Heart right ventricle (tissue), 16 donors: ENCODE measurements around the gene TEPSIN. TPM values are rescaled to one million over a fixed set of nuclear protein-coding genes. Genes with fewer than 3 reads are reported as not detected.
A peak's percentile ranks its signal among the peaks of the same experiment; 100 is the strongest.

ENCODE experiments used
- ATAC-seq, 8 donors: fragments of 200-7000 bp; cut with Tn5 transposase; one replicate each; pipeline ENCODE4 v1.9.1; 2020; ENCODE audit warnings: mild to moderate bottlenecking in 8 of 8, moderate library complexity in 8 of 8, moderate number of reproducible peaks in 1 of 8
- DNase-seq, 2 donors: peaks; one replicate each; pipeline ENCODE4 v3.0.0-alpha.2; 2020
- H3K27ac ChIP-seq, 10 donors: fragments of 200-600 bp; sonication (generic) in 2 of 10; one replicate each; pipeline versions ENCODE4 v1.5.0 to v1.8.0; 2020 to 2022; ENCODE audit warnings: mild to moderate bottlenecking in 3 of 10
- H3K27me3 ChIP-seq, 7 donors: fragments of 200-600 bp; one replicate each; pipeline ENCODE4 v1.8.0; 2021 to 2022; ENCODE audit warnings: mild to moderate bottlenecking in 2 of 7
- H3K36me3 ChIP-seq, 9 donors: fragments of 200-600 bp; sonication (generic) in 1 of 9; one replicate each; pipeline versions ENCODE4 v1.5.0 to v1.8.0; 2020 to 2022; ENCODE audit warnings: mild to moderate bottlenecking in 2 of 9
- H3K4me1 ChIP-seq, 9 donors: fragments of 200-600 bp; sonication (generic) in 1 of 9; one replicate each; pipeline versions ENCODE4 v1.5.0 to v1.8.0; 2020 to 2022; ENCODE audit warnings: mild to moderate bottlenecking in 4 of 9
- H3K4me3 ChIP-seq, 10 donors: fragments of 200-600 bp; sonication (generic) in 2 of 10; one replicate each; pipeline versions ENCODE4 v1.5.0 to v1.8.0; 2020 to 2022; ENCODE audit warnings: mild to moderate bottlenecking in 7 of 10, moderate library complexity in 2 of 10
- H3K9me3 ChIP-seq, 11 donors: fragments of 200-600 bp in 10 of 11; sonication (generic) in 2 of 11; one replicate each; pipeline versions ENCODE4 v1.5.0 to v1.8.0; 2013 to 2022; ENCODE audit warnings: mild to moderate bottlenecking in 2 of 11, control low read depth in 1 of 11, moderate library complexity in 1 of 11
- CTCF ChIP-seq, 9 donors: fragments of 200-600 bp; sonication (generic) in 2 of 9; IDR thresholded peaks; one replicate each; pipeline versions ENCODE4 v1.5.0 to v1.8.0; 2021 to 2022; ENCODE audit warnings: antibody characterized with exemption in 9 of 9, mild to moderate bottlenecking in 5 of 9, moderate library complexity in 1 of 9
- WGBS, 2 donors: extraction: QIAGEN DNeasy Blood & Tissue Kit; methylation state at CpG; one replicate each; pipeline ENCODE4 v1.1.7; 2013; ENCODE audit warnings: inconsistent platforms in 1 of 2; 5-methylcytosine and 5-hydroxymethylcytosine counted together
- intact Hi-C, 10 donors: fragments of 100-400 bp; cut with DNase I; formaldehyde crosslinking; loops; one replicate each; pipeline versions ENCODE4 v1.11.1 to v1.14.2; 2022
- polyA plus RNA-seq, 2 donors: library from polyadenylated mRNA; stranded (reverse); fragments of 200-250 nt; gene quantifications; one replicate each; pipeline ENCODE4 v1.2.3, GENCODE V29; 2013
- total RNA-seq, 10 donors: library from RNA; stranded (reverse); fragmentation: NEBNext Ultra II Directional in 3 of 10; extraction: Animal tissue kit (Norgen Biotek cat#: 25700) in 3 of 10; gene quantifications; one replicate each; pipeline versions ENCODE4 v1.2.1 to v1.2.4, GENCODE V29; 2021 to 2023
- donor health status: Arrhythmogenic right ventricular cardiomyopathy.
- donor health status: ischemic (EF 13 %, LVEDD 7.1; RV severe dilation, severe dysfunction).
- donor health status: healthy with polysubstance abuse.
- donor health status: DM: no; HTN: yes; CAD: no.
- donor health status: DM: no; HTN: no; CAD: no.
- donor health status: ischemic (EF 25% LVEDD 6.9; RV normal size, moderate dysfunction).
- donor health status: ischemic (EF 25% LVEDD 5.7; RV mildly dilated, moderate dysfunction).
- donor health status: healthy.
- donor health status: DM: yes; HTN: yes; CAD: no.
- donor health status: Ischemic cardiomyopathy.
- donor health status: ischemic (EF 35%, LVEDD 5.7; RV mildly dilated, moderate dysfunction).
- donor health status: nonischemic (EF 11% LVEDD 7.7; RV severe dilation, severe dysfunction).
- donor health status: DM: yes; HTN: yes; CAD: no.
- donor health status: PGD.
- donor health status: ischemic (EF 29% LVEDD 5.4; RV normal size, mild dysfunction).
- donor health status: nonischemic (EF 23%, LVEDD 6.1; RV moderate dilation, normal function).

TEPSIN gene
- total and polyA plus RNA-seq, 12 donors, result 6.2 to 30.4 (median 9.8) TPM

GRCh38 chr17:81254955-81255717 lies 16.3 kb upstream of the TEPSIN start:
- TF ChIP-seq CTCF (IDR thresholded peaks at IDR 0.05), result peak; percentile 20 to 71 (median 59)
- no peaks in the 10 kb centered on the region for H3K27me3 ChIP-seq
- peaks cover 4 to 24% (median 13%) of the 10 kb centered on the region in 9 donors for H3K4me1 ChIP-seq
- intact Hi-C loops, result loop anchor here in 9 of 10 donors (1.0 to 10.0 kb wide), 10 partner anchors 37 to 350 kb away; partner anchors contain the start of gene BAHCC1 (in 1 of the 9)
- peak overlapping the region in 1 of 10 donors; percentile 5 for H3K4me3 ChIP-seq
- WGBS, 2 donors, result 34 to 36% methylated on average over 35 of the region's 35 CpGs
- H3K9me3 ChIP-seq, result no peaks in the 10 kb centered on the region
- H3K27ac ChIP-seq, result peak overlapping the region in 4 of 10 donors; percentile 10 to 41 (median 24)
- H3K36me3 ChIP-seq, result peaks cover 0 to 75% (median 21%) of the 10 kb centered on the region in 9 donors
- peak; percentile 83 to 93 (median 88) for ATAC-seq
- peak; percentile 84 to 85 for DNase-seq

- Histone ChIP-seq H3K27me3 (no peaks in the 10 kb centered on the region), H3K27ac (no peak overlapping the region), H3K36me3 (peaks cover 0 to 69% (median 7%) of the 10 kb centered on the region in 9 donors), H3K4me1 (peaks cover 4 to 24% (median 13%) of the 10 kb centered on the region in 9 donors), H3K9me3 (no peaks in the 10 kb centered on the region), H3K4me3 (no peak overlapping the region)
- intact Hi-C loops, result loop anchor here (1.0 to 10.0 kb wide), 12 partner anchors 141 to 351 kb away; partner anchors contain the start of gene BAHCC1 (in 1 of the 10)
- 58 to 60% methylated on average over 19 of the region's 19 CpGs for WGBS, 2 donors
- DNase-seq (peak in 1 of 2 donors; percentile 54), ATAC-seq (peak in 5 of 8 donors; percentile 35 to 55 (median 46))
- peak; percentile 67 to 86 (median 79) for TF ChIP-seq CTCF (IDR thresholded peaks at IDR 0.05)
Measured at GRCh38 chr17:81253358-81254131, 14.7 kb upstream of the TEPSIN start.

- no peak for ATAC-seq
- intact Hi-C loops, result loop anchor here (1.0 to 10.0 kb wide), 11 partner anchors 142 to 352 kb away; partner anchors contain the start of gene BAHCC1 (in 1 of the 10)
- peaks cover 0 to 69% (median 7%) of the 10 kb centered on the region in 9 donors for H3K36me3 ChIP-seq
- no peak for TF ChIP-seq CTCF (IDR thresholded peaks at IDR 0.05)
- no peak overlapping the region for H3K27ac ChIP-seq
- DNase-seq, result peak in 1 of 2 donors; percentile 13
- WGBS, 2 donors, result 78 to 85% methylated on average over 15 of the region's 15 CpGs
- no peaks in the 10 kb centered on the region for H3K9me3 ChIP-seq
- peaks cover 4 to 24% (median 13%) of the 10 kb centered on the region in 9 donors for H3K4me1 ChIP-seq
- H3K27me3 ChIP-seq, result no peaks in the 10 kb centered on the region
- no peak overlapping the region for H3K4me3 ChIP-seq
Measured at GRCh38 chr17:81252987-81253329, 14.1 kb upstream of the TEPSIN start.
